ENCODE results near the gene SLC46A1.

SLC46A1 gene

GRCh38 chr17:28357061-28357900 is 48.7 kb downstream of the SLC46A1 start, which contains the start of gene POLDIP2:
TSS of gene POLDIP2 (minus strand) at chr17:28357527. CDS start at chr17:28357448, 79 bp downstream.
- no peak for DNase-seq (ENCODE audit: low read depth, low spot score)

- no peak for DNase-seq (ENCODE audit: low read depth, low spot score)
Measured at GRCh38 chr17:28350271-28350670, 55.7 kb downstream of the SLC46A1 start.

GRCh38 chr17:28348979-28349378 is 57.0 kb downstream of the SLC46A1 start:
- no peak for DNase-seq (ENCODE audit: low read depth, low spot score)

- no peak for DNase-seq (ENCODE audit: low read depth, low spot score)
Measured at GRCh38 chr17:28347261-28347891, 58.6 kb downstream of the SLC46A1 start.

- DNase-seq (ENCODE audit: low read depth, low spot score): no peak
Measured at GRCh38 chr17:28346746-28347246, 59.2 kb downstream of the SLC46A1 start.

GRCh38 chr17:28346199-28346580 is 59.8 kb downstream of the SLC46A1 start:
- DNase-seq (ENCODE audit: low read depth, low spot score): no peak

GRCh38 chr17:28345419-28346198 is 60.4 kb downstream of the SLC46A1 start:
- no peak for DNase-seq (ENCODE audit: low read depth, low spot score)
